Keratinocyte (primary cell): ENCODE results near the gene ITPK1.

ENCODE experiments used
- EZH2 ChIP-seq: IDR thresholded peaks from one replicate; pipeline ENCODE4 v1.6.1; 2012; ENCODE audit warnings: inconsistent platforms, mild to moderate bottlenecking, low read length, moderate library complexity
- TF ChIP-seq, protein P1 (sequence below), 3 experiments: IDR thresholded peaks in 1 of 3; conservative IDR thresholded peaks in 1 of 3; optimal IDR thresholded peaks in 1 of 3; 2 replicates in 2 of 3; 3 replicates in 1 of 3; pipeline versions ENCODE3 to v1.5.1; 2011; ENCODE audit warnings: low read length in 3 of 3, mild to moderate bottlenecking in 3 of 3, moderate library complexity in 2 of 3, control low read depth in 1 of 3, inconsistent platforms in 1 of 3; ENCODE audit not compliant: insufficient read depth in 2 of 3; ENCODE audit errors: extremely low read depth in 1 of 3

DNA sequence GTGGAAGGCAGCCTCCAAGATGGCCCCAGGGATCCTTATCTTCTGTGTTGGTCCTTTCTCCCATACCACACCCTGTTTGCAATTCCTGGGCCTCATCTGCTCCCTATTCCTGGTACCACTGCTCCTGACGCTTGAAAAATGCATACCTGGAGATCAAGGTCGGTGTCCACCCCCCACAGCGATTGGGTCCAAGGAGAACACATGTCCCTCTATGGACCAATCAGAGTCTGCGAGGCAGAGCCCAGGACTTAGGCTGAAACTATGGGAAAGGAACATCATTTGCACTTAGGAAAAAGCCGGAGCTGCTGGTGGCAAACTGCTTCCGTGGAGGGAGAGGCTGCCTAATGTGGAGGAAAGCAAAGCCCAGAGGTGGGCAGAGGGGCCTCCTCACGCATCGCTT, 33.3 kb upstream of the ITPK1 start:
- no peak for TF ChIP-seq EZH2
- TF ChIP-seq, protein P1, sequence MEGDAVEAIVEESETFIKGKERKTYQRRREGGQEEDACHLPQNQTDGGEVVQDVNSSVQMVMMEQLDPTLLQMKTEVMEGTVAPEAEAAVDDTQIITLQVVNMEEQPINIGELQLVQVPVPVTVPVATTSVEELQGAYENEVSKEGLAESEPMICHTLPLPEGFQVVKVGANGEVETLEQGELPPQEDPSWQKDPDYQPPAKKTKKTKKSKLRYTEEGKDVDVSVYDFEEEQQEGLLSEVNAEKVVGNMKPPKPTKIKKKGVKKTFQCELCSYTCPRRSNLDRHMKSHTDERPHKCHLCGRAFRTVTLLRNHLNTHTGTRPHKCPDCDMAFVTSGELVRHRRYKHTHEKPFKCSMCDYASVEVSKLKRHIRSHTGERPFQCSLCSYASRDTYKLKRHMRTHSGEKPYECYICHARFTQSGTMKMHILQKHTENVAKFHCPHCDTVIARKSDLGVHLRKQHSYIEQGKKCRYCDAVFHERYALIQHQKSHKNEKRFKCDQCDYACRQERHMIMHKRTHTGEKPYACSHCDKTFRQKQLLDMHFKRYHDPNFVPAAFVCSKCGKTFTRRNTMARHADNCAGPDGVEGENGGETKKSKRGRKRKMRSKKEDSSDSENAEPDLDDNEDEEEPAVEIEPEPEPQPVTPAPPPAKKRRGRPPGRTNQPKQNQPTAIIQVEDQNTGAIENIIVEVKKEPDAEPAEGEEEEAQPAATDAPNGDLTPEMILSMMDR (optimal IDR thresholded peaks at IDR 0.05 in 1 of 3, IDR thresholded peaks at IDR 0.05 in 1 of 3, conservative IDR thresholded peaks at IDR 0.05 in 1 of 3; ENCODE audit: extremely low read depth in 1 of 3, insufficient read depth in 2 of 3, low read length in 3 of 3), result no peak
